ENCODE data around the gene PRKCD.

The PRKCD gene

GRCh38 chr3:53160660-53161449 is at the start of gene PRKCD:
PRKCD (plus strand) TSS chr3:53161209; CDS start chr3:53178423, 17,214 bp downstream.
- peak; percentile 65 for DNase-seq

DNA sequence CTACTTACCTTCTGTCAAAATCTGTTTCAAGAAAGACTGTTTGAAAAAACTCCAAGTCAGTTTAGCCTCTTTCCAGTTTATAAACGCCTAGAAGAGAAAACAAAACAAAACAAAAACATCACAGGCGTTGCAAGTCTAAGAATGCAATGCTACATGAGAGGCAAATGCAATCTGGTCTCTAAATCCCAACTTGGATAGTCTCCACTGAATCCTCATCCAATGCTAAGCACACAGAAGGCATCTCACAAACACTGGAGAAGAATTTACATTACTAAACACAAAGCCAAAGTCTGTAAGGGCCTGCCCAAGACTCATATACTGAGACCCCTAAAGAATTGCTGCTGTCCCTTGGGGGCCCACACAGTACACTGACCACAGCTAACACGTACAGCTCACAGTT is 49.2 kb upstream of the PRKCD start:
- no peak for DNase-seq

DNA sequence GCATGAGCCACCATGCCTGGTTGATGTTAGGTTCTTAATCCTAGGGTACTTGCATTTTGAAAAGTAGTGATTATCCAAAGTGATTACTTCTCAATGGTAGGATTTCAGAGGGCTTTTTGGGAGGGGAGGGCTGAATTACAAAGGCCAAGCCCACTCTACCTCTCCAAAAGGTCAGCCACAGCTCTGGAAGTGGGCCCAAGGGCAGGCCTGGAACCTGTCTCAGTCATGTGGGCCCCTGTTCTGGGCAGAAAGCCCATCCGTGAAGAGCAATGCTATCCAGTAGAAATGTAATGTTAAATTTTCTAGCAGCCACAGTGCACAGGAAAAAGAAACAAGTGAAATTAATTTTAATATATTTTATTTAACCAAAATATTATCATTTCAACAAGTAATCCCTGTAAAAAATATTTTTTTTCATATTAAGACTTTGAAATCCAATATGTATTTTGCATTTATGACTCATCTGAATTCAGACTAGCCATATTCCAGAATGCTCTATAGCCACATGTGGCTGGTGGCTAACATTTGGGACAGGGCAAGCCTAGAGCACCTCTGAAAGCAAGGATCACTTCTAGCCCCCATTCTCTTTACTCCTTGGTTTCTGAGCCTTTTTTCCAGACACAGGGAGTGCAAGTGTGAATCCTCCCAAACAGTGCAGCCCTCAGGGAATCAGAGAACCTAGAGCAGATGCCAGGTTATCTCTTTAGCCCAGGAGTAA is 47.6 kb upstream of the PRKCD start:
- no peak for DNase-seq

DNA sequence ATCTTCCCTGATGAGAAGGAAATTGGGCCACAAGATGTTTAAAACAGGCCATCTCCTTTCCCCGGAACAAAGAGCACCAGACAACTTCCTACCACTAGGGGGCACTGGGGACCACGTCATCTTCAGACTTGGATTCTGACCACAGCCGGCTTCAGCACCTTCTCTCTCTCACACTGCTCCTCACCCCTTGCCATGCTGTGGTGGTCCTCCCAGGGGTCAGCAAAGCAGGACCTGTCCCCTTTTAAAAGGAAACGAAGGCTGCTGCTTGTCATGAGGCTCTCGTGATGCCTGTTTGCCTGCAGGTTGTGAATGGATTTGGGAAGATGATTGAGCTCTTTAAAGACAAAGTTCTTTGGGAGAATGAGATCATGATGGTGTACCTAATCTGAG is 47.0 kb upstream of the PRKCD start:
- DNase-seq: peak; percentile 65

DNA sequence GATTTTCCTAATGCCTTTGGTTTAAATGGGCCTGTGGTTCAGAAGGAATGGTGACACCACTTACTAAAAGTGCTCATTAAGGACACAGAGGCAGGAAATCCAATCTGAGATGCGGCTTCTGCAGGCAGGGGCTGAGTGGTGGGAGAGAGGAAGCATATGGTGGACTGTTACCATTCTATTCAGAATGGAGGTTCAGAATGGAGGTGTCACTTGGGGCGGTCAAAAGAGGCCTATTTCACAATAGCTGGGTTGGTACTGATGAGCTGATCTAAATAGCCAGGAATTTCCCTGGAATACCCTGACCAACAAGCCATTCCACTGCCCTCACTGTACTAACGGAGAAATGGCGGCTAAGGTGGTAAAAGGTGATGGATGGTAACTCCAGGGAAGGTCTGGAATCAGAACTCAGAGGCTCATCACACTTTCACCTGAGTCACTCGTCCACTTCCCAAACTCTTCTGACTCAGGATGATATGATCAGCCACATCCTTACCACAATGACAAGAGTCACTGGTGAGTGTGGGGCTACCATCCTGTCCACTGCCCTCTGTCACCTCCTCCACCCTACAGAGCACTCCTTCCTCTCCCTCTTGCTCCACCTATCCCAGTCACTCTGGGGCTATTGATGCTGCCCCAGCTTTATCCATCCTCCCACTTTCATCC is 46.5 kb upstream of the PRKCD start:
- DNase-seq: no peak

DNA sequence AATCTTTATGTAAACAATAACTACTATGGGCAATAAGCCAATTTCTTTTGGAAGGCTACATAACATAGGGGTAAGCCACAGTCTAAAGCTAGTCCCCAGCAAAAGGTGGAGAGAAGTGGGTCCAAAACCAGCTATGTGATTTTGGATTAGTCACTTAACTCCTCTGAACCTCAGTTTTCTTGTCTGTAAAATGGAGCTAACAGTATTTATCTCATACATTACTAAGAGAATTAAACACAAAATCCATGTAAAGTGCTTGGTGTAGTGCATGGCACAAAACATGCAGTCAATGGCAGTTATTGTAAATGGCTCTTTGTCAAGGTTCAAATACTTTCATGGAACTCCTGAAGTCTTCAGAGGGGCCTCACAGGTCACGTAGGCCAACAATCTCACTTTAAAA is 44.1 kb upstream of the PRKCD start:
- DNase-seq: no peak

DNA sequence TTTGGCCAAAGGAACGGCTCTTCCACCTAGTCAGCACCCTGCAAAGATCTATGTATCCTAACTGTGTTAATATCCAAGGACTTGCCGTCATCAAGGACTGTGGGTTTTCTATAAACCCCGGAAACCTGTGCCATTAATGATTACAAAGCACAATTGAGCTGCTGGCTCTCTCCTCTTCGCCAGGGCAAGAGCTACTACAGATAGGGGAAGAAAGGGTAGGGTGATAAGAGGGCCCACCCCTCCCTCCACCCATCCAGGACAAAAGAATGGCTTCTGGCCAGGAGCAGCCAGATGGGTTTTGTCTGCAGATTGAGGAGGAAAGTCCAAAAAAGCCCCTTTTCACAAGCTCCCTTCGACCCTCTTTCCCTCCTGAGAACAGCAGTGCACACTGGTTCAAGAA is 40.7 kb upstream of the PRKCD start:
- DNase-seq: no peak

- DNase-seq: no peak
These were observed 38.6 kb upstream of the PRKCD start for GRCh38 chr3:53122255-53122932.

DNA sequence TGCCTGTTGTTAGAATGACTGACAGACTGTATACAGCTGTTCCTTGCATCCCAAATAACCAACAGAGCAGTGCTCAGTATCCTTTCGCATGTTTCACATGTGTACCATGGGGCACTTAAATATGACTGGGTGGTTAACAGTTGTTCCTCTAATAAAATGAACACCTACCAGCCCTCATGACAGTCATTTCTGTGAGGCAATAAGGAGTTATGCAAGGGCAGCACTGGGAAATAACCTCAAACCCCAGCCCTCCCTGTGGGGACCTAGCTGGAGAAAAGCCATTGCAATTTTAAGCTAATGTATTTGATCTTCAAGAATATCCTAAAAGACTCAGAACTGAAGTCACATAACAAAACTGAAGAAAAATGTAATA is 38.1 kb upstream of the PRKCD start:
- DNase-seq: no peak

DNA sequence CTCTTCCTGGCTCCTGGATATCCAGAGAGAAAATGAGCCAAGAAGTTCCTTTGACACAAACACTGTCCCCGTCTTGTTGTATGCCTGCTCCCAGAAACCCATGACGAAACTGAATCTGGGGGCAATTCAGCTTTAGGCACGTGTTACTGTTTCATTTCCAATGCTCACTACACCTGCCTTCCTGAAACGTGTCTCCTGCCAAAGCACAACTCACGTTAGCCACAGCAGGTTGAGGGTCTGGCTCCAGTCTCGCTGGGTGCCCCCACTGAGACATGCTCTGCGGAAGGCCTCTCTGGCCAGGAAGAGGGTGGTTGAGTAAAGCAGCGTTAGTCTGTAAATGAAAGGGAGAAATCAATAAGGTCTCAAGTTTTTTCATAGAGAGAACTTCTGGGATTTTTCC is 37.5 kb upstream of the PRKCD start:
- DNase-seq: no peak

DNA sequence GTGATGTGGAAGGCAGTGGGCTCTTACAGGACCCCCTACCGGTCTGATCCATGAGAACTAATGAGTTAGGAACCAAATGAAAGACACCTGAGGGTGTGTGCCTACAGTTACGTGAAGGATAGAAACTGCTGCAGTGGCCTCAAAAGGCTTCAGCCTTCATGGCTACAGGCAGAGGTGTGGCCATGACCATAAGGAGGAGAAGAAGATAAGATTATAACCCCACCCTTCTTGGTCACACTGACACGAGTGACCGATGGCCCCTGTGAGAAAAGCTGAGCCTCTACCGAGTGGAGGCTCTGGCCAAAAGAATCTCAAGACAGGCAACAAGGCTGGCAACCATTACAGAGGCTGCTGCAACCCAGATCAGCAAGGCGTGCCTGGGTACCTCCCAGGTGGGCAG is 37.1 kb upstream of the PRKCD start:
- no peak for DNase-seq

DNA sequence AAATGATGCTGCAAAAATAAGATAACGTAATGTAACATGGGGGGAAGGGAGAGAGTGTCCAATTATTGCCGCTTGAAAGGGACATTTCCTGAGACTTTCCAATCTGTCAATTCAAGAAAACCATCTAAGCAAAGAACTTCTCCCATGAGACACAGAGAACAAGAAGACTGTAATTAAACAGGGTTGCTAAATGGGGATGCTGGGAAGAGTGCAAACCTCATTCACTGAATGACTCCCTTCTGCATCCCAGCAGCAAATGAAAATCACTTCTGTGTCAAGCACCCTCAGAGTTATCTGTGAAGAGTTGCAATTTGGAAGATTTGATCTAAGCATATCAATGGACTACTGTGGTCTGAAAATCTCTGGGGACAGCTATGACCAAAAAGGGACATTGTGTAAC is 34.4 kb upstream of the PRKCD start:
- DNase-seq: no peak

DNA sequence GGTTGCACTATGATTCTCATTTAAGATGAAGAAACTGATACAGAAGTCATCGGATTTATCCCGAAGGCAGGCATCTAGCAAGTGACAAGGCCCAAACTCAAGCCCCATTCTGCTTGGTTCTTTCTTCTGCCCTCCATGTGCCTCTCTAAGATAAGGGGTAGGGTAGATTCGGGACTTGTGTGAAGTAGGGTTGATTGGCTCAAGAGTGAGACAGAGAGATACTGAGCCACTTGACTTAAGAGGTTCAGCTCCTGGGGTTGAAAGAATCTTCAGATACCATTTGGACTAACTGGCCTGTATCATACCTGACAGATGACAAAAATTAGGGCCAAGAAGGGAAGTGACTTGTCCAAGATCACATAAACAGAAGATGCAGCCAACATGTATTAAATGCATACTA is 31.7 kb upstream of the PRKCD start:
- no peak for DNase-seq

GRCh38 chr3:53130179-53131061 is 30.6 kb upstream of the PRKCD start, which contains the start of gene RFT1:
RFT1 (minus strand) TSS chr3:53130435; CDS start chr3:53130400, 35 bp downstream.
- DNase-seq: peak; percentile 96

DNA sequence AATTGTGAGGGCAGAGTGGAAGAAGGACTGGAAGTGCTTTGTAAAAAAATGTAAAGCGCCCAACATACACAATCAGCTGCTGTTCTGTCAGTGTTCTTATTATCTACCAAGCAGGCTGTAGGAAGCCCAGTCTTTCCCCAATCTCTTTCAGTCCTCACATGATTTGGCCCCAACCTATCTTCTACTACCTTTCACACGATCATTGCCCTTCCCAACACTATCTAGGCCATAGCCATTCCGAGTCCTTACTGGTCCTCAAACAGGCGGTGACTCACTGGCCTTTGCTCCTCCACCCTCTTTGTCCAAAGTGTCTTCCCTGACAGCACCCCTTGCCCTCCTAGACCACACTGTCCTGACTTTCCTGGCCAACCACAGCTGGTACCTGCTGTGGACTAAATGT is 29.9 kb upstream of the PRKCD start:
- no peak for DNase-seq

- no peak for DNase-seq
These were observed 28.7 kb upstream of the PRKCD start for GRCh38 chr3:53132347-53132746.

DNA sequence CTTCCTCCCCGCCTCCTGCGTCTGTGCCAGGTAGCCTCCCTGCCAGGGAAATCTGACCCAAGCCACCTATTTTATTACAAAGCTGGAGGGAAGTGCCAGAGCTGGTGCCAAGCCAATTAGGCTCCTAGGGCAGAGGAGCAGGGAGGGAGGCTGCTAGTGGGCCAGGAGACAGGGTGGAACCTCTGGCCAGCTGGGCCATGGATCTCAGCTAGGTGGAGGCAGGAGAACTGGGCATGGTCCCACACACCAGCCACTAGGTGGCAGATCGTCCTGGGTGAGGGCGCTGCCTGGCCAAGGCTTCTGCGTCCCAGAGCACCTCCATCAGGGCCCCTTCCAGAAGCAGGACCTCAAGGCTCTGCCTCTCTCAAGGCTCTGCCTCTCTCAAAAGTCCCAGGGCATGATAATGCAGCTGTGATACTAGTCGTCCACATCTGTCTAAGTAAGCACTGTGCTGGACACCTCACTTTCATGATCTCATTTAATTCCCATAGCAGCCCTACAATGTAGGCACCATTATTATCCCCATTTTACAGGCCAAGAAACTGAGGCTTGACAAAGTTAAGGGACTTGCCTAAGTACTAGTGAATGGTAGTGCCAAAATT is 26.3 kb upstream of the PRKCD start:
- DNase-seq: peak; percentile 44

- no peak for DNase-seq
These were observed 23.8 kb upstream of the PRKCD start for GRCh38 chr3:53137221-53137620.

DNA sequence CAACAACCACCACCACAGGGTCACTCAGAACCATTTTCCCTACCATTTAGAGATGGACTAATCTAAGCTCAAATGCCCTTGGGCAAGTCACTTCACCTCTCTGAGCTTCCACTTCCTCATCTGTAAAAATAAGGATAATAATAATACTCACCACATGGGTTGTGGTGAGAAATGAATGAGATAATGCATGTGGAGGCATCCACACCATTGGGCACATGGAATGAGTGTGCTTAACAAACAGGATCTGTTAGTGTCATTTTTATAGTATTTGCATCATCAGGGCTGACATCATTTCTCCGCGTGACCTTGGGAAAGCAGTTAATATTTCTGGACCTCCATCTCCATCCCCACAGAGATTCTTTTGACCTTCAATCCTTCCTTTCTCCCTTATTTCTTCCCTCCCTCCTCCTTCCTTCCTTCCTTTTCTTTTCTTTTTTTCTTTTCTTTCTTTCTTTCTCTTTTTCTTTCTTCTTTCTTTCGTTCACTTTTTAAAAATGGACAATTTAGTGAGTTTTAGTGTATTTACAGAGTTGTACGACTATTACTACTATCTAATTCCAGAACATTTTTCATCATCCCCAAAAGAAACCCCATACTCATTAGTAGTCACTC is 23.1 kb upstream of the PRKCD start:
- DNase-seq: no peak

DNA sequence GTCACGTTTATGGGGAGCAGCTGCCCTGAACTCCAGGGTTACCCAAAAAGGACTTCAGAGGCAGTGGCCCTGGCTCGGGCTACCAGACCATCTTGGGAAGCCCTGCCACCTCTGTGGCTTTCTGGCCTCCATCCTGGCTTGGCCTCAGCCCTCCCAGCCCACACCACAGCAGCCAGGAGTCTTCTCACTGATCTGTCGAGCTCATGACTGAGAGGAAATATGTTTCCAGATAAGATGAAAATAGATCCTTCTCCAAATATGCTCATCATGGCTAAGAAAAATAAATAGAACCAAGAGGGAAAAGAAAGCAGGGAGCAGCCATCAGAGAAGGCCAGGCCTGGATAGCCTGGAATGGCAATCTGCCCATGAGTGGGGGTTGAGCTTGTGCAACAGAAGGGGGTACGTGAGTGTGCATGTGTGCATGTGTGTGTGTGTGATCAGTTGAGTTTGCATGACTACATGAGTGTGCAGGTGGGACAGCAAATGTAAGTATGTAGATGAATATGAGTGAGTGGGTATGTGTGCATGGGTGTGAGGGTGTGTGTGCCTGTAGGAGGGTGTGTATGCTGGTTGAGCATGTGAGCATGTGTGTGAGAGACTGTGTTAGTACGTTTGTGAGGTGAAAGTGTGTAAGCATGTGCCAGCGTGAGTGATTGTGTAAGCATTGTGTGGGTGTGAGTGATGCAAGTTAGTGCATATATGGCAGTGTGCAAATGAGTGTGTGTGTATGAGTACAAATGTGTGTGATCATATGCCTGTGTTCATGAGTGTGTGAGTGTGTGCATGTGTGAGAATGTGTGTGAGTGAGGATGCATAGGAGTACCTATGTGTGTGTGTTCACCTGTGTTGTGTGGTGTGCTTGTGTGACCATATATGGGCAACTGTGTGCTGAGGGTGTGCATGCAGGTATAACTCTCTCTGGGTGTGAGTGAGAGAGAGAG is 20.8 kb upstream of the PRKCD start:
- no peak for DNase-seq

Measured in activated CD4-positive, alpha-beta T cell treated with anti-CD3 and anti-CD28 coated beads for 1 hour (primary cell).